HCT116 (cell line): ENCODE results near the gene CCDC81. TPM values are rescaled to one million over a fixed set of nuclear protein-coding genes. Genes with fewer than 3 reads are reported as not detected.

ENCODE experiments used
- ATAC-seq: fragments of 200-7000 bp; cut with Tn5 transposase; 2 replicates; pipeline ENCODE4 v1.9.1; 2020; ENCODE audit warnings: mild to moderate bottlenecking, moderate library complexity
- BruUV-seq: library from RNA; stranded (reverse); fragments of 400-500 nt; replicated peaks from 2 replicates; lab custom pipeline; 2021; lab: Mats Ljungman, UMichigan
- CTCF ChIA-PET: fragments of 300-600 bp; sonication (Branson Sonifier 250); formaldehyde crosslinking; loops from one replicate; lab custom pipeline; 2021; ENCODE audit warnings: antibody characterized with exemption; lab: Charles Lee
- POLR2A ChIA-PET: fragments of 300-600, 350-600 bp; sonication (Branson Sonifier 250); formaldehyde crosslinking; loops from one replicate; lab custom pipeline; 2021; ENCODE audit warnings: antibody characterized with exemption; lab: Charles Lee
- RAD21 ChIA-PET, 2 experiments: fragments of 300-600 bp; sonication (Branson Sonifier 250); formaldehyde crosslinking; loops; one replicate each; lab custom pipeline; 2023; ENCODE audit warnings: low total read pairs in 2 of 2; ENCODE audit not compliant: uncharacterized antibody in 2 of 2, unreplicated experiment in 2 of 2, low non-redundant PET in 1 of 2; lab: Charles Lee
- DNase-seq: peaks from one replicate; pipeline ENCODE4 v3.0.0-alpha.2; 2010; ENCODE audit warnings: low read depth, low spot score
- H2AFZ ChIP-seq: fragments of 200-600 bp; shearing (Covaris generic), sonication (generic); 2 replicates; pipeline ENCODE4 v1.6.1; 2017; ENCODE audit warnings: low read depth, mixed run types, mixed read lengths, antibody characterized with exemption, low read length; ENCODE audit not compliant: poor library complexity, severe bottlenecking
- H3K27ac ChIP-seq: 2 replicates; pipeline ENCODE4 v1.5.1; 2012; ENCODE audit warnings: low read depth, low read length
- H3K27me3 ChIP-seq: fragments of 200-600 bp; sonication (generic); 2 replicates; pipeline ENCODE4 v1.6.1; 2016; ENCODE audit warnings: mixed run types, low read length, mixed read lengths; ENCODE audit not compliant: insufficient read depth
- H3K36me3 ChIP-seq, 2 experiments: fragments of 200-500 bp in 1 of 2; fragments of 200-600 bp in 1 of 2; sonication (Bioruptor generic) in 1 of 2; sonication (generic) in 1 of 2; 2 replicates each; pipeline versions ENCODE4 v1.5.1 to v1.6.1; 2014 to 2016; ENCODE audit warnings: low read length in 2 of 2, inconsistent platforms in 1 of 2, mixed read lengths in 1 of 2, mixed run types in 1 of 2; ENCODE audit not compliant: insufficient read depth in 2 of 2, control insufficient read depth in 1 of 2
- H3K4me1 ChIP-seq, 2 experiments: fragments of 200-600 bp in 1 of 2; sonication (generic) in 1 of 2; 2 replicates each; pipeline versions ENCODE4 v1.5.1 to v1.6.1; 2012 to 2017; ENCODE audit warnings: low read length in 2 of 2, inconsistent platforms in 1 of 2, mild to moderate bottlenecking in 1 of 2, mixed read lengths in 1 of 2, mixed run types in 1 of 2, moderate library complexity in 1 of 2; ENCODE audit not compliant: insufficient read depth in 2 of 2, control insufficient read depth in 1 of 2
- H3K4me2 ChIP-seq: fragments of 200-600 bp; sonication (generic); 2 replicates; pipeline ENCODE4 v1.6.1; 2017; ENCODE audit warnings: mixed run types, low read length, mixed read lengths
- H3K4me3 ChIP-seq, 2 experiments: fragments of 200-600 bp in 1 of 2; sonication (generic) in 1 of 2; replicated peaks in 1 of 2; 2 replicates each; pipeline ENCODE4 v1.5.1; 2011 to 2016; ENCODE audit warnings: low read length in 2 of 2, control low read depth in 1 of 2, low read depth in 1 of 2, mild to moderate bottlenecking in 1 of 2, mixed read lengths in 1 of 2, mixed run types in 1 of 2
- H3K79me2 ChIP-seq: fragments of 200-600 bp; sonication (generic); 2 replicates; pipeline ENCODE4 v1.6.1; 2017; ENCODE audit warnings: mild to moderate bottlenecking, mixed run types, low read length, moderate library complexity, mixed read lengths; ENCODE audit not compliant: insufficient read depth
- H3K9ac ChIP-seq: fragments of 200-600 bp; sonication (generic); 2 replicates; pipeline ENCODE4 v1.6.1; 2016; ENCODE audit warnings: low read length, mixed read lengths
- H3K9me2 ChIP-seq: fragments of 200-600 bp; sonication (generic), shearing (Covaris generic); 2 replicates; pipeline ENCODE4 v1.6.1; 2017; ENCODE audit warnings: mixed run types, mild to moderate bottlenecking, moderate library complexity; ENCODE audit not compliant: insufficient read depth
- H3K9me3 ChIP-seq, 2 experiments: fragments of 200-500 bp in 1 of 2; fragments of 200-600 bp in 1 of 2; sonication (Bioruptor generic) in 1 of 2; sonication (generic) in 1 of 2; 2 replicates each; pipeline ENCODE4 v1.6.1; 2014 to 2017; ENCODE audit warnings: low read length in 2 of 2, mixed read lengths in 2 of 2, inconsistent platforms in 1 of 2, low read depth in 1 of 2, mild to moderate bottlenecking in 1 of 2, mixed run types in 1 of 2, moderate library complexity in 1 of 2; ENCODE audit not compliant: control insufficient read depth in 1 of 2, insufficient read depth in 1 of 2
- H4K20me1 ChIP-seq: fragments of 200-600 bp; sonication (generic), shearing (Covaris generic); 2 replicates; pipeline ENCODE4 v1.6.1; 2017; ENCODE audit warnings: mixed run types, mild to moderate bottlenecking, moderate library complexity; ENCODE audit not compliant: insufficient read depth
- ATF3 ChIP-seq: IDR thresholded peaks from 2 replicates; pipeline ENCODE4 v1.6.1; 2012
- CEBPB ChIP-seq: IDR thresholded peaks from 2 replicates; pipeline ENCODE4 v1.6.1; 2012; ENCODE audit warnings: low read depth
- CTCF ChIP-seq, 3 experiments: fragments of 200-600 bp in 1 of 3; sonication (generic) in 1 of 3; IDR thresholded peaks in 2 of 3; conservative IDR thresholded peaks in 1 of 3; 2 replicates each; pipeline ENCODE4 v1.5.1; 2012 to 2017; ENCODE audit warnings: low read depth in 2 of 3, low read length in 2 of 3, antibody characterized with exemption in 1 of 3, borderline replicate concordance in 1 of 3, control low read depth in 1 of 3, mild to moderate bottlenecking in 1 of 3, mixed read lengths in 1 of 3, mixed run types in 1 of 3, moderate library complexity in 1 of 3; ENCODE audit not compliant: insufficient read depth in 1 of 3
- EGR1 ChIP-seq: IDR thresholded peaks from 2 replicates; pipeline ENCODE4 v1.6.1; 2012; ENCODE audit warnings: low read depth
- EZH2 ChIP-seq: fragments of 200-600 bp; sonication (generic); IDR thresholded peaks from 2 replicates; pipeline ENCODE4 v1.6.1; 2017; ENCODE audit warnings: antibody characterized with exemption, mixed run types
- EZH2phosphoT487 ChIP-seq: fragments of 200-600 bp; IDR thresholded peaks from 2 replicates; pipeline ENCODE4 v1.6.1; 2018; ENCODE audit warnings: antibody characterized with exemption, borderline replicate concordance
- FOSL1 ChIP-seq: IDR thresholded peaks from 2 replicates; pipeline ENCODE4 v1.6.1; 2012; ENCODE audit warnings: low read depth
- JUND ChIP-seq: IDR thresholded peaks from 2 replicates; pipeline ENCODE4 v1.6.1; 2012
- POLR2A ChIP-seq: IDR thresholded peaks from 2 replicates; pipeline ENCODE4 v1.7.0; 2011; ENCODE audit warnings: borderline replicate concordance; ENCODE audit not compliant: insufficient read depth, insufficient read length; ENCODE audit errors: extremely low read depth
- POLR2AphosphoS5 ChIP-seq: IDR thresholded peaks from 2 replicates; pipeline ENCODE4 v1.6.1; 2011; ENCODE audit warnings: mild to moderate bottlenecking, low read depth, low read length, moderate library complexity
- REST ChIP-seq: IDR thresholded peaks from 2 replicates; pipeline ENCODE4 v1.6.1; 2012; ENCODE audit warnings: low read depth
- SIN3A ChIP-seq: IDR thresholded peaks from 2 replicates; pipeline ENCODE4 v1.6.1; 2012; ENCODE audit warnings: low read depth
- SP1 ChIP-seq: IDR thresholded peaks from 2 replicates; pipeline ENCODE4 v1.6.1; 2012; ENCODE audit warnings: low read depth
- TCF7L2 ChIP-seq: IDR thresholded peaks from 2 replicates; pipeline ENCODE4 v1.7.0; 2011; ENCODE audit warnings: borderline replicate concordance, inconsistent platforms; ENCODE audit not compliant: insufficient read depth, insufficient read length; ENCODE audit errors: extremely low read depth
- YY1 ChIP-seq: IDR thresholded peaks from 2 replicates; pipeline ENCODE4 v1.6.1; 2011; ENCODE audit warnings: low read length, low read depth, moderate library complexity, mild to moderate bottlenecking; ENCODE audit not compliant: insufficient replicate concordance; ENCODE audit errors: extremely low read depth
- ZBTB33 ChIP-seq: IDR thresholded peaks from 2 replicates; pipeline ENCODE4 v1.6.1; 2011; ENCODE audit warnings: mild to moderate bottlenecking, low read length, moderate library complexity; ENCODE audit not compliant: insufficient replicate concordance; ENCODE audit errors: extremely low read depth
- ZNF274 ChIP-seq: fragments of 200-500 bp; sonication (Bioruptor generic); IDR thresholded peaks from 2 replicates; pipeline ENCODE4 v1.6.1; 2014; ENCODE audit warnings: mild to moderate bottlenecking, low read depth, low read length, inconsistent platforms
- intact Hi-C: fragments of 100-400 bp; cut with micrococcal nuclease; formaldehyde crosslinking; loops from 2 replicates; pipeline ENCODE4 v1.10.0; 2022
- total RNA-seq: library from RNA; stranded (reverse); gene quantifications from one replicate; pipeline ENCODE4 v1.2.1, GENCODE V29; 2021; ENCODE audit not compliant: unreplicated experiment
- TF ChIP-seq, protein P1 (sequence below): IDR thresholded peaks from 2 replicates; pipeline ENCODE4 v1.6.1; 2012

CCDC81 gene
- total RNA-seq, 1 experiment from 2014 or later, result 0.69 TPM

DNA sequence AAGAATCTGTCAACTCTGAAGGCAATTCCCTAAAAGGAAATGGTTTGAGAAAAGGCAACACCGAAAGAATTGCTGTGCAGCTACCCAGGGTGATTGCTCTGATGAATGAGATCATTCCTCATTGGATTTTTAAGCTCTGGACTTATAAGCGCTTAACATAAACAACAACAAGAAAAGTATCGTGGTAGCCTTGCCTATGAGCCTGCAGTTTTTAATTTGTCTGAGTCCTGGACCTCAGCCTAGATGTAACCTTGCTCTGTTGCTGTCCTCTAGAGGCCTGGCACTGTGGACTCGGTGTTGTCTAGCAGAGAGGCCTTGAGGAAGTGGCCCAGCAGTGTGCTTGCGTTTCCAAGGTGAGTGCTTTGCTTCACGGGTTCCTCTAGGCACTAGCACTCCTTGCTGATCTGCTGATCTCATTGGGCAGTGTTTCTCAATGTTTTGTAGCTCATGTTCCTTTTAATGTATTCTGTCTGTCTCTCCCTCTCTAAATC lies 20.4 kb downstream of the CCDC81 start:
- Histone ChIP-seq H3K27me3 (no peaks in the 10 kb centered on the region), H3K4me2 (no peak overlapping the region), H3K9me2 (no peaks in the 10 kb centered on the region; the same call in 1 of the 2 replicates), H3K27ac (no peak overlapping the region), H3K79me2 (no peaks in the 10 kb centered on the region), H3K4me1 (no peaks in the 10 kb centered on the region), H3K9me3 (no peaks in the 10 kb centered on the region), H3K36me3 (no peaks in the 10 kb centered on the region), H4K20me1 (no peaks in the 10 kb centered on the region), H2AFZ (no peak overlapping the region), H3K9ac (no peak overlapping the region), H3K4me3 (no peak overlapping the region)
- BruUV-seq, result no TSS peak
- intact Hi-C loops, result no loop called here
- TF ChIP-seq SP1 (no peak), EZH2 (no peak), REST (no peak), CEBPB (no peak), ZNF274 (no peak), ATF3 (no peak), SIN3A (no peak), EGR1 (no peak), ZBTB33 (no peak), POLR2AphosphoS5 (no peak), CTCF (IDR thresholded peaks at IDR 0.05 in 2 of 3, conservative IDR thresholded peaks at IDR 0.05 in 1 of 3; ENCODE audit: borderline replicate concordance in 1 of 3, insufficient read depth in 1 of 3, low read depth in 2 of 3, low read length in 2 of 3) (no peak), TCF7L2 (no peak), YY1 (no peak), POLR2A (no peak), JUND (no peak), FOSL1 (no peak), EZH2phosphoT487 (no peak)
- TF ChIP-seq, protein P1, sequence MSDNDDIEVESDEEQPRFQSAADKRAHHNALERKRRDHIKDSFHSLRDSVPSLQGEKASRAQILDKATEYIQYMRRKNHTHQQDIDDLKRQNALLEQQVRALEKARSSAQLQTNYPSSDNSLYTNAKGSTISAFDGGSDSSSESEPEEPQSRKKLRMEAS, result no peak
- DNase-seq (no peak), ATAC-seq (no peak)
- ChIA-PET CTCF (no interaction called here), RAD21 (no interaction called here), POLR2A (no interaction called here)
